ENCODE data around the gene RIT1. TPM values are rescaled to one million over a fixed set of nuclear protein-coding genes. Genes with fewer than 3 reads are reported as not detected.

Gene RIT1
- total RNA-seq (39.4 TPM), polyA plus RNA-seq (24.9 TPM)

- peak within 1 kb of the TSS; percentile 83 for H3K4me3 ChIP-seq (ENCODE audit: low read depth, low read length)
- 6% methylated on average over 34 of the region's 34 CpGs for WGBS
- peaks cover 3% of the 10 kb centered on the region for H3K36me3 ChIP-seq (ENCODE audit: insufficient read depth)
- no peak for DNase-seq (ENCODE audit: extremely low spot score)
- H3K4me1 ChIP-seq (ENCODE audit: insufficient read depth), result no peaks in the 10 kb centered on the region
- H3K27ac ChIP-seq (ENCODE audit: low read depth), result peak within 1 kb of the TSS; percentile 83
These were observed at the start of gene RIT1 for GRCh38 chr1:155911156-155912055. TSS of gene RIT1 (minus strand) at chr1:155911349. CDS start at chr1:155910761, 588 bp downstream.

DNA sequence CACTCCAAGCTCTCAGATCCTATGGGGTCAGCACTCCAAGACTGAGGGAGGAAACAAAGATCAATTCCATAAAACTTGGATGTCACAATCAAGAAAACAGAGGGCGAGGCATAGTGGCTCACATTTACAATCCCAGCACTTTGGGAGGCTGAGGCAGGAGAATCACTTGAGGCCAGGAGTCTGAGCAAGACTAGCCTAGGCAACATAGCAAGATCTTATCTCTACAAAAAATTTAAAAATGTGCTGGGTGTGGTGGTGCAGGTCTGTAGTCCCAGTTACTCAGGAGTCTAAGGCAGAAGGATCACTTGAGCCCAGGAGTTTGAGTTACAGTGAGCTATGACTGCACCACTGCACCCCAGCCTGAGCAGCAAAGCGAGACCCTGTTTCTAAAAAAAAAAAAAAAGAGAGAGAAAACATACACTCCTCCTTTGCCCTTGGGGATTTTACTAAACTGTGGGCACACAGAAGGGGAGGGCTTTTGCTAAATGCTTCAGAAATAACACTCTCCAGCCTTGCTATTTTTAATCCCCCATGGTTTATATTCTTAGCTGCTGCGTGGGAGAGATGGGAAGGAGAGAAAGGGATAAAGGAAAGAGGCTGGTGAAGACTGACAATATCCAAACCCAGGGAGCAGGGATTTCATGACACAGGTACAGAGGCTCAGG is 49.1 kb upstream of the RIT1 start:
- Histone ChIP-seq H3K36me3 (ENCODE audit: insufficient read depth) (peaks cover 5% of the 10 kb centered on the region), H3K27ac (ENCODE audit: low read depth) (no peak overlapping the region), H3K4me1 (ENCODE audit: insufficient read depth) (no peaks in the 10 kb centered on the region), H3K4me3 (ENCODE audit: low read depth, low read length) (no peak overlapping the region)
- WGBS, result 73% methylated on average over 3 of the region's 3 CpGs
- no peak for DNase-seq (ENCODE audit: extremely low spot score)

DNA sequence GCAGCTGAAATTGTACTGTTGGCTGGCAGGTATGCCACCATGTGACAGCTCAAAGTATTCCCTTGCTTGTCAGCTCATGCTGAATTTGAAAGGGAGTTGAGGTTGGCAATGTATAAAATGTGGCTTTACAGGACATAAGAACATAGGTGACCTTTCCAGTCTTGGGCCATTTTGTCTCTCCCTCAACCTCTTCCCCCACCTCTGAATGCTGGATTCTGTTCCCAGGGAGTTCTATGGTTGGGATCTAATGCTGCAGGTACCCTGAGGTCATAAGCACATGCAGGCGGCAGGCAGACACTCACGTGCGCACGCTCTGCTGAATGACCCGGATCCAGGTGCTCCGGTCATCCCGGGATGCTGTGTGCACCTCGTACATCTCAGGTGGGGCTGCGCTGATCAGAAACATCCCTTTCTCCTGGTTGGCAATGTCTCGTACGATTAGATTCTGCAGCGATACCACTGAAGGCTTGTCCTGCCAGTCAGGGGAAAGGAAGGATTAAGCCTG is 46.3 kb upstream of the RIT1 start:
- Histone ChIP-seq H3K27ac (ENCODE audit: low read depth) (no peak overlapping the region), H3K4me1 (ENCODE audit: insufficient read depth) (peaks cover 1% of the 10 kb centered on the region), H3K36me3 (ENCODE audit: insufficient read depth) (peaks cover 3% of the 10 kb centered on the region), H3K4me3 (ENCODE audit: low read depth, low read length) (no peak overlapping the region)
- no peak for DNase-seq (ENCODE audit: extremely low spot score)
- 91% methylated on average over 12 of the region's 12 CpGs for WGBS

GRCh38 chr1:155954645-155955044 is 43.5 kb upstream of the RIT1 start:
- no peak for DNase-seq (ENCODE audit: extremely low spot score)
- Histone ChIP-seq H3K27ac (ENCODE audit: low read depth) (no peak overlapping the region), H3K36me3 (ENCODE audit: insufficient read depth) (peaks cover 3% of the 10 kb centered on the region), H3K4me1 (ENCODE audit: insufficient read depth) (peaks cover 1% of the 10 kb centered on the region), H3K4me3 (ENCODE audit: low read depth, low read length) (no peak overlapping the region)
- 98% methylated on average over 3 of the region's 3 CpGs for WGBS

GRCh38 chr1:155952505-155952890 is 41.3 kb upstream of the RIT1 start:
- H3K4me3 ChIP-seq (ENCODE audit: low read depth, low read length), result no peak overlapping the region
- WGBS, result 90% methylated on average over 13 of the region's 13 CpGs
- no peak overlapping the region for H3K27ac ChIP-seq (ENCODE audit: low read depth)
- H3K4me1 ChIP-seq (ENCODE audit: insufficient read depth), result peaks cover 1% of the 10 kb centered on the region
- no peak for DNase-seq (ENCODE audit: extremely low spot score)
- peaks cover 3% of the 10 kb centered on the region for H3K36me3 ChIP-seq (ENCODE audit: insufficient read depth)

- WGBS, result 91% methylated on average over 6 of the region's 6 CpGs
- H3K27ac ChIP-seq (ENCODE audit: low read depth), result no peak overlapping the region
- no peak for DNase-seq (ENCODE audit: extremely low spot score)
- H3K4me1 ChIP-seq (ENCODE audit: insufficient read depth), result peaks cover 1% of the 10 kb centered on the region
- H3K4me3 ChIP-seq (ENCODE audit: low read depth, low read length), result no peak overlapping the region
- H3K36me3 ChIP-seq (ENCODE audit: insufficient read depth), result peaks cover 6% of the 10 kb centered on the region
These were observed 40.8 kb upstream of the RIT1 start for GRCh38 chr1:155951753-155952504.

GRCh38 chr1:155950829-155951228 is 39.7 kb upstream of the RIT1 start:
- H3K36me3 ChIP-seq (ENCODE audit: insufficient read depth), result peaks cover 6% of the 10 kb centered on the region

DNA sequence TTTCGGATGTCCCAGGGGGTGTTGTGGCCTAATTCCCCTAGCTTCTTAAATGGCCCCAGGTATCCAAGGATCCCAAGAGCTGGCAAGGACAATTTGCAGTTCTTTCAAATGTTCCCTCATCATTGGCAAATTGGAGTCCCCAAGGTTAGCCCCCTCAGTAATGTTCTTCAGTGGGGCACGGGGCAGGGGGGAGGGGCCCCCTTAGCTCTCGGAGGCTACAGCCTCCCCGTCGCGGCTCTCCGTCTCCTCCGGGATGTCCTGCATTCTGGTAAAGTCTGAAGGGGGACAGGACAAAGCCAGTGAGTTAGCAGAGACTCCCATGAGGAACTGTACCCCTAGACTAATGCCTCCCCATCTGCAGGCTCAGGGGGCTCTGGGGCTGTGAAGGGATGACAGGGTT is 36.6 kb upstream of the RIT1 start:
- Histone ChIP-seq H3K4me3 (ENCODE audit: low read depth, low read length) (no peak overlapping the region), H3K36me3 (ENCODE audit: insufficient read depth) (peaks cover 6% of the 10 kb centered on the region), H3K27ac (ENCODE audit: low read depth) (no peak overlapping the region), H3K4me1 (ENCODE audit: insufficient read depth) (no peaks in the 10 kb centered on the region)
- WGBS, result 87% methylated on average over 8 of the region's 8 CpGs
- DNase-seq (ENCODE audit: extremely low spot score), result no peak

More at GRCh38 chr1:155950829-155951228, 39.7 kb upstream of the RIT1 start:
- 95% methylated on average over 27 of the region's 27 CpGs for WGBS
- Histone ChIP-seq H3K4me1 (ENCODE audit: insufficient read depth) (peaks cover 1% of the 10 kb centered on the region), H3K4me3 (ENCODE audit: low read depth, low read length) (no peak overlapping the region), H3K27ac (ENCODE audit: low read depth) (no peak overlapping the region)
- no peak for DNase-seq (ENCODE audit: extremely low spot score)

- whole genome bisulfite sequencing, result 77% methylated on average over 4 of the region's 4 CpGs
- H3K4me3 ChIP-seq (ENCODE audit: low read depth, low read length), result no peak overlapping the region
- no peak for DNase-seq (ENCODE audit: extremely low spot score)
- H3K4me1 ChIP-seq (ENCODE audit: insufficient read depth), result no peaks in the 10 kb centered on the region
- peaks cover 6% of the 10 kb centered on the region for H3K36me3 ChIP-seq (ENCODE audit: insufficient read depth)
- H3K27ac ChIP-seq (ENCODE audit: low read depth), result no peak overlapping the region
These were observed 36.1 kb upstream of the RIT1 start for GRCh38 chr1:155947292-155947691.

DNA sequence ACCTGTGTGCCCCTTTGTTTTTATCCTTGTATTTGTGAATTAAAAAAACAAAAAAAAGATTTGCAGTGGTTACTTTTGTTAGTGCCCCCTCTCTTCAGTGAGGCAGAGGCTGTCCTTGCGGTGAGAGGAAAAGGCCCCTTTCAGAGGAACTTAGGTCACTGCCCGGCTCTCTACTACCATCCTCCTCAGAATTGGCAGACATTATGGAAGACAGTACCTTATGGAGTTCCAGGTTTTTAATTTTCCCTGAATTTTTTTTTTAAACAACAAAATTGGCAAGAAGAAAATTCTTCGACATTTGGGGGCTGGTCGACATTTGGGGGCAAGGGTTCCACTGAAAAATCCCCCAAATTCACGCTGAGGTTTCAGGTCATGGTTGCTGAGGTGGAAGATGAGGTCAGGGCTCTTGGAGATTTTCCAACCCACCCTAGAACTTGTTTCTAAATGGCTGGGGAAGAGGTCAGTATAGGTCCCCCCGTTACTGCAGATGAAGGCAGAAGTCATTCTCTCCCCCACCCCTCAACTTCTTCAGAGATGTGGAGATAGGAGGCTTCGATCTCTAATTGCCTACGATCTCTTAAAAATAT is 35.6 kb upstream of the RIT1 start:
- Histone ChIP-seq H3K36me3 (ENCODE audit: insufficient read depth) (peaks cover 6% of the 10 kb centered on the region), H3K4me1 (ENCODE audit: insufficient read depth) (no peaks in the 10 kb centered on the region), H3K27ac (ENCODE audit: low read depth) (no peak overlapping the region), H3K4me3 (ENCODE audit: low read depth, low read length) (no peak overlapping the region)
- DNase-seq (ENCODE audit: extremely low spot score), result no peak
- WGBS, result 79% methylated on average over 8 of the region's 8 CpGs

DNA sequence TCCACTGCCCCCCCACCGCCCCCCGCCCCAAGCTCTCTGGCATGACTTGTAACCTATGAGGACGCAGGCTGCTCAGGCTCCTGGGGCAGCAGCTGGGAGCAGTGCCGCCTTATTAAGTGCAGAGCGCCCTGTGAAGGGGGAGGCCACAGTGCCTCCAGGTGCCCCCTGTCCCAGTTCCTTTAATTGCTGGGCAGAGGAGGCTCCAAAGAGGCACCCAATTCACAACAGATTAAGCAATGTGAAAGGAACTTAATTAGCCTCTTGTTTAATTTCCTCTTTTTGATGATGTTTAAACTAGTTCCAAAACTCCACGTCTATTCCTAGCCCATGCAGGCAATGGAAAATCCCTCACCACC is 33.3 kb upstream of the RIT1 start:
- Histone ChIP-seq H3K4me1 (ENCODE audit: insufficient read depth) (no peaks in the 10 kb centered on the region), H3K4me3 (ENCODE audit: low read depth, low read length) (no peak overlapping the region), H3K27ac (ENCODE audit: low read depth) (no peak overlapping the region), H3K36me3 (ENCODE audit: insufficient read depth) (peaks cover 3% of the 10 kb centered on the region)
- DNase-seq (ENCODE audit: extremely low spot score), result no peak
- WGBS, result 35% methylated on average over 6 of the region's 6 CpGs

- H3K4me1 ChIP-seq (ENCODE audit: insufficient read depth), result no peaks in the 10 kb centered on the region
- peaks cover 3% of the 10 kb centered on the region for H3K36me3 ChIP-seq (ENCODE audit: insufficient read depth)
- no peak overlapping the region for H3K27ac ChIP-seq (ENCODE audit: low read depth)
- no peak overlapping the region for H3K4me3 ChIP-seq (ENCODE audit: low read depth, low read length)
- WGBS, result 73% methylated on average over 11 of the region's 11 CpGs
- DNase-seq (ENCODE audit: extremely low spot score), result no peak
These were observed 31.5 kb upstream of the RIT1 start for GRCh38 chr1:155942578-155943141.
